22Rv1 (cell line): Measurements from ENCODE around the gene CYTH1.

Experiments used
- CTCF ChIP-seq: fragments of 450-650 bp; IDR thresholded peaks from 2 replicates; pipeline ENCODE4 v1.5.1; 2017; ENCODE audit warnings: mild to moderate bottlenecking
- ZFX ChIP-seq: fragments of 450-650 bp; IDR thresholded peaks from 2 replicates; pipeline ENCODE4 v1.6.1; 2017; ENCODE audit warnings: antibody characterized with exemption, borderline replicate concordance

DNA sequence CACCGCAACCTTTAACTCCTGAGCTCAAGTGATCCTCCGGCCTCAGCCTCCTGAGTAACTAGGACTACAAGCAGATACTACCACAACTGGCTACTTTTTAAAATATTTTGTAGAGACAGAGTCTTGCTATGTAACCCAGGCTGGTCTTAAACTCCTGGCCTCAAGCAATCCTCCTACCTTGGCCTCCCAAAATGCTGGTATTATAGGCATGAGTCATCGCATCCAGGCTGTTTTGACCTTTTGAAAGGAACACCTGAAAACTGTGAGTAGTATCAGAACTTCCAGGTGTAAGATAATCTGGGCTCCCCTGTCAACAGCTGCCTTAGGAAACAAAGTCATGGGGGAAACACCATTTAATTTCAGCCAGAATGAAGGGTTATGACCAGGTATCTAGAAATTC lies 77.5 kb downstream of the CYTH1 start:
- TF ChIP-seq CTCF (no peak), ZFX (no peak)
